Epithelial cell of proximal tubule (primary cell): ENCODE measurements around the gene ITPR2. TPM values are rescaled to one million over a fixed set of nuclear protein-coding genes. Genes with fewer than 3 reads are reported as not detected.

Experiments used
- DNase-seq: peaks from one replicate; pipeline ENCODE4 v3.0.0-alpha.2; 2011; ENCODE audit warnings: low read depth
- H3K4me3 ChIP-seq: 2 replicates; pipeline ENCODE4 v1.5.1; 2011; ENCODE audit warnings: low read depth, mild to moderate bottlenecking, low read length
- total RNA-seq: library from RNA; depleted of rRNA; stranded (reverse); fragments of >200 nt; gene quantifications from 2 replicates; pipeline ENCODE4 v1.2.3, GENCODE V29; 2015
- TF ChIP-seq, protein P1 (sequence below): conservative IDR thresholded peaks from 2 replicates; pipeline ENCODE4 v1.5.1; 2012; ENCODE audit warnings: low read depth, mild to moderate bottlenecking, low read length

The ITPR2 gene
- total RNA-seq, 1 donor from 2014 or later, result 13.5 TPM

DNA sequence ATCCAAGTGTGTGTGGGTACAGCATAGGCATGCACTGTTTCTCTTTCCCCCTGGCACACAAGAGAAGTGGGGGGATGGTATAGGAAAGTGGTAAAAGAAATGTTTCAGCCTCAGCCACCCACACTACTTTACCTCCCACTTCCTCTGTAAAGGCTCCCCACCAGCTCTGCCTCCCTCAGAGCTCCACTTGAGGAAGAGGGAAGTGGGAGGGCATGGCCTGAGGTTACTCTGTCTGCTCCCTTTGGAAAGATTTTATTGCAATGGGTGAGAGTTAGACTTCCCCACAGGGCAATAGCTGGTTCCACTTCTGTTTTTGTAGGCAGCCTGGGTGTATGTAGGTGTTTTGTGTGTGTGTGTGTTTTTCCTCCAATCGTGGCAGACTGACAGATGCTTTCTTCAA is 492.3 kb downstream of the ITPR2 start:
- H3K4me3 ChIP-seq, result no peak overlapping the region
- TF ChIP-seq, protein P1, sequence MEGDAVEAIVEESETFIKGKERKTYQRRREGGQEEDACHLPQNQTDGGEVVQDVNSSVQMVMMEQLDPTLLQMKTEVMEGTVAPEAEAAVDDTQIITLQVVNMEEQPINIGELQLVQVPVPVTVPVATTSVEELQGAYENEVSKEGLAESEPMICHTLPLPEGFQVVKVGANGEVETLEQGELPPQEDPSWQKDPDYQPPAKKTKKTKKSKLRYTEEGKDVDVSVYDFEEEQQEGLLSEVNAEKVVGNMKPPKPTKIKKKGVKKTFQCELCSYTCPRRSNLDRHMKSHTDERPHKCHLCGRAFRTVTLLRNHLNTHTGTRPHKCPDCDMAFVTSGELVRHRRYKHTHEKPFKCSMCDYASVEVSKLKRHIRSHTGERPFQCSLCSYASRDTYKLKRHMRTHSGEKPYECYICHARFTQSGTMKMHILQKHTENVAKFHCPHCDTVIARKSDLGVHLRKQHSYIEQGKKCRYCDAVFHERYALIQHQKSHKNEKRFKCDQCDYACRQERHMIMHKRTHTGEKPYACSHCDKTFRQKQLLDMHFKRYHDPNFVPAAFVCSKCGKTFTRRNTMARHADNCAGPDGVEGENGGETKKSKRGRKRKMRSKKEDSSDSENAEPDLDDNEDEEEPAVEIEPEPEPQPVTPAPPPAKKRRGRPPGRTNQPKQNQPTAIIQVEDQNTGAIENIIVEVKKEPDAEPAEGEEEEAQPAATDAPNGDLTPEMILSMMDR, result no peak
- DNase-seq, result no peak

DNA sequence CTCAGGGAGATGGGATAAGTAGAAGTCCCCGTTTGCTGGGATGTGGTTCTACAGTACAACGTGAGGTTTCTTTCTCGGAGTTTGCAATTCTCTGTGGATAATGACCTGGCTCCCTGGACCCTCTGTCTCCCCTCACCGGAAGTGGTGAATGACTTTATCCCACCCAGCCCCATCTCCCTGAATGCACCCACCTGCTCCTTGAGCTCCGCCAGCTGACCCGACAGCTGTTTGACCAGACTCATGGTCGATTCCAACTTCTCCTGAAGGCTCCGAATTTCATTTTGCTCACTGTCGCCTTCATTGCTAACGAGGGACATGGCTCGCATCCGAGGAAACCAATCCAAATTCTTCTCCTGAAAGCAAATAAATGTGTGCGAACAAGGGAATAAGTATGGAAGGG is 493.0 kb downstream of the ITPR2 start:
- DNase-seq, result no peak
- no peak overlapping the region for H3K4me3 ChIP-seq
- TF ChIP-seq, protein P1, result no peak

- TF ChIP-seq, protein P1, result no peak
- peak; percentile 6 for DNase-seq
- H3K4me3 ChIP-seq, result no peak overlapping the region
These were observed 494.1 kb downstream of the ITPR2 start for GRCh38 chr12:26338586-26339572.

DNA sequence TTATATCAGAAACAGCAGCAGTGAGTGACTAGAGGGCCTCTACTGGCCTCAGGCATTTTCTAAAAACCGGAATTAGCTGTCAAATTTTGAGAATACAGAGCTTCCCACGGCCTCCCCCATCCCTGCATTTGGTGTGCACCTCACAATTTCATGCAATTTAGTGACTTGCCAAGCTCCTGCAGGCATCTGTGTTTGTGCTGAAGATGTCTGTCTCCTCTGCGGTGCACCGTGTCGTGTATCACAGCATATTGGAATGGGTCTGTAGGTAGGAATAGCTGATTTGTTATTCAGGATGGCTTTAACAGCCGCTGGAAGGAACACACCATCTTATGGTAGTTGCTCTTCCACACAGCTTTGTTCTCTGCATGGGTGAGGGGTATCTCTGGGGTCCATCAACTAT is 497.3 kb downstream of the ITPR2 start:
- no peak overlapping the region for H3K4me3 ChIP-seq
- TF ChIP-seq, protein P1, result no peak
- no peak for DNase-seq

DNA sequence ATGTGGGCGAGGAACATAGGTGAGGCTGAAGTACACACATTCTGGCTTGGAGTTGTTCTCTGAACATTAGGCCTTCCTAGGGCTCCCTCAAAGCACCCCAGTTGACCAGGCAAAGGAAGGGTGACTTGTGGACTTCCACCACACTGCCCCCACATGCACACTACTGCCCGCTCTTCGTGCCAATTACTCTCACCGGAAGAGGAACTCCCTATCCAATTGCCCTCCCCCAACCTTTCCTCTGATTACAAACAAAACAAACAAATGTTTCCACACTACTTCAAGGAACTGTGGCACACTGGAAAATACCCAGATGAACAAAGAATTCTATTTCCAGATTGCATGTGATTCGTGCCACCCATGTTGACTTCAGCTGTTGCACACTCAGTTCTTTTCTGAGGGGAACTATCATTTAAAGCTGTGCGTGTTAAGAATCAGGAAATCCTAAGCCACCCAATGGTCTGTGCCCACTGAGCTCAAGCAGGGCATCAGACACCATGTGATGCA is 498.3 kb downstream of the ITPR2 start:
- DNase-seq, result no peak
- TF ChIP-seq, protein P1, result no peak
- H3K4me3 ChIP-seq, result no peak overlapping the region

DNA sequence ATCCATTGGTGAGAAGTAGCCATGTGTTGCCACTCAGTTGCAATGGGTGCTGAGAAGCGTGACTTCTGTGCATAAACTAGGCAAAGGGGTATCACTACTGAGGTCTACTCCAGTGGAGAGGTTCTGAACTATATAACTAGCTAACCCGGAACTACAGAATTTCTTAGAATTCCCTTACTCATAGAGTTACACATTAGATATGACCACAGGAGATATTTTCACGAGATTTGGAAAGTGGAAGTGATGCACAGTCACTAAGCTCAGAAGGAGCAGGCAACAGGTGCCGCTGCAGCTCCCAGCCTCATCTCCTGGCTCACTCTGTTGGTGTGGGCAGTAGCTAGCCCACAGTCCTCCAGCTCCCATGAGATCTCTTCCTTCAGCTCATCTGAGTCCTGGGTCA is 501.0 kb downstream of the ITPR2 start:
- TF ChIP-seq, protein P1, result no peak
- DNase-seq, result no peak
- no peak overlapping the region for H3K4me3 ChIP-seq
